Measurements from ENCODE around the gene PLEKHG4B.

Gene PLEKHG4B

DNA sequence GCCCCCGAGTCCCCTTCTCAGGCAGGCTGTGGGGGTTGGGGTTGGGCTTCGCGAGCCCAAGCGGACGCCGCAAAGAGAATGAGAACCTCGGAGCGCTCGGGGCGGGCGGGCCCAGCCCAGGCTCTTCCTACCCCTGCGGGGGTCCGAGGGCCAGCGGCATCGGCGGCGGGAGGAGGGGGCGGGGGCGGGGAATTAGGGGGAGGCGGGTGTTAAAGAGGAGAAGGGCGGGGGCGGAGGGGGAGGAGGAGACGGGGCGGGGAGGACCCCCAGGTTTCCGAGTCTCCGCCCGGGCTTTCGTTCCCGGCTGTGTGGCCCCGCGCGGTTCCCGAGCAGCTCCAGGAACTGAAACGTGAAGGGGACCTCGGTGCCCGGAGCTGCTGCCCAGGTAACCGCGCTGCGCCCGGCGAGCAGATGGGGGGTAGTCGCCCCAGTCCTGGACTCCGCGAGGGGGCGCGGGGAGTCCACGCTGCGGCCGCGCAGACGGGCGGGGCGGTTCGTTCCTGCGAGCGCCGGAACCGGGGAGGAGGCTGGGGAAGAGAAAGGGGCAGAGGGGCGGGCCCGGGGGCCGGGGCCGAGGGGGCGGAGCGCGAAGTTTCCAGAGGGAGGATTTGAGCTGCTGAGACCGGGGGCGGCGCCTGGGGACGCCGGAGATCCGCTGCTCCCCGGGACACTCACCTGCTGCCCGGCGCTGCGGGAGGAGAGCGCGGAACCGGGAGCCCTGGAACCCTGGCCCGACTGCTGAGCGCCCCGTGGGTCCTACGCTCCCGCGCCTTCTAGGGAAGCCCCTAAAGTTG is 38.4 kb upstream of the PLEKHG4B start:
- DNase-seq (no peak), ATAC-seq (ENCODE audit: insufficient read depth, low read depth) (no peak)
- H3K9ac ChIP-seq (ENCODE audit: low read depth, low read length): no peak overlapping the region
- H4K20me1 ChIP-seq (ENCODE audit: insufficient read depth, low read length): no peaks in the 10 kb centered on the region
- H3K9me3 ChIP-seq (ENCODE audit: insufficient read depth, low read length, severe bottlenecking): no peaks in the 10 kb centered on the region
- no peak overlapping the region for H3K4me3 ChIP-seq (ENCODE audit: low read depth in 1 of 2, low read length in 2 of 2)
- H3K36me3 ChIP-seq (ENCODE audit: insufficient read depth, low read length): no peaks in the 10 kb centered on the region
- H3K27me3 ChIP-seq (ENCODE audit: insufficient read depth, low read length, poor library complexity): no peaks in the 10 kb centered on the region
- TF ChIP-seq EZH2 (IDR thresholded peaks at IDR 0.05; ENCODE audit: borderline replicate concordance, low read depth, low read length, severe bottlenecking): no peak
- TF ChIP-seq, protein P1, sequence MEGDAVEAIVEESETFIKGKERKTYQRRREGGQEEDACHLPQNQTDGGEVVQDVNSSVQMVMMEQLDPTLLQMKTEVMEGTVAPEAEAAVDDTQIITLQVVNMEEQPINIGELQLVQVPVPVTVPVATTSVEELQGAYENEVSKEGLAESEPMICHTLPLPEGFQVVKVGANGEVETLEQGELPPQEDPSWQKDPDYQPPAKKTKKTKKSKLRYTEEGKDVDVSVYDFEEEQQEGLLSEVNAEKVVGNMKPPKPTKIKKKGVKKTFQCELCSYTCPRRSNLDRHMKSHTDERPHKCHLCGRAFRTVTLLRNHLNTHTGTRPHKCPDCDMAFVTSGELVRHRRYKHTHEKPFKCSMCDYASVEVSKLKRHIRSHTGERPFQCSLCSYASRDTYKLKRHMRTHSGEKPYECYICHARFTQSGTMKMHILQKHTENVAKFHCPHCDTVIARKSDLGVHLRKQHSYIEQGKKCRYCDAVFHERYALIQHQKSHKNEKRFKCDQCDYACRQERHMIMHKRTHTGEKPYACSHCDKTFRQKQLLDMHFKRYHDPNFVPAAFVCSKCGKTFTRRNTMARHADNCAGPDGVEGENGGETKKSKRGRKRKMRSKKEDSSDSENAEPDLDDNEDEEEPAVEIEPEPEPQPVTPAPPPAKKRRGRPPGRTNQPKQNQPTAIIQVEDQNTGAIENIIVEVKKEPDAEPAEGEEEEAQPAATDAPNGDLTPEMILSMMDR (IDR thresholded peaks at IDR 0.05; ENCODE audit: borderline replicate concordance, extremely low read depth, low read length, poor library complexity, severe bottlenecking): no peak
- H3K79me2 ChIP-seq (ENCODE audit: insufficient read depth, low read length): no peaks in the 10 kb centered on the region
- no peak overlapping the region for H3K27ac ChIP-seq (ENCODE audit: low read length)
- no peak overlapping the region for H2AFZ ChIP-seq (ENCODE audit: low read depth, low read length)
- no peak overlapping the region for H3K4me2 ChIP-seq (ENCODE audit: insufficient read depth, low read length)
- no peaks in the 10 kb centered on the region for H3K4me1 ChIP-seq (ENCODE audit: insufficient read depth, low read length)

DNA sequence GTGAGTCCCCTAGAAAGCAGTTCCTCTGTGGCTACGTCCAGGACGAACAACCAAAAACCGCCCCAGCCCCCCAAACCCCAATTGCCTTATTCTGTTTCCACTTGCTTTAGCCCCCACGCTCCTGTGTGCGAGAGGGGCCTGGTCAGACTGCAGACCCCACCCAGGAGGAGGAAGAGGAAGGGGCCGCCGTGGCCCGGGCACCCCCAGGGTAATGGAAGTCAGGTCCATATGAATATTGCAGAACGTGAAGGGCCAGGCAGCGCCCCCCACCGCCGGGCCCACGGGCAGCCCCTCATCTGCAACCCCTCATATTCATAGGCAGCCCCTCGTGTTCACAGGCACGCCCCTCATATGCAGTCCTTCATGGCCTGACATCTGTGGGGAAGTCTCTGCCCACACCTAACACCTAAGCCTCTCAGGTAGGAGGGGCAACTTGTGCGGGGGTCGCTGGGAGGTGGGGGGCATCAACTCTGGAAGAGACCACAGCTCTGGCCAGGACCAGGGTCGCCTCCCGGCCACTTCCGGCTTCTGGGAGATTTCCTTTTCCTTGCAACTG is 37.7 kb upstream of the PLEKHG4B start:
- Histone ChIP-seq H3K79me2 (ENCODE audit: insufficient read depth, low read length) (no peaks in the 10 kb centered on the region), H3K4me2 (ENCODE audit: insufficient read depth, low read length) (no peak overlapping the region), H3K27ac (ENCODE audit: low read length) (no peak overlapping the region), H3K9ac (ENCODE audit: low read depth, low read length) (no peak overlapping the region), H2AFZ (ENCODE audit: low read depth, low read length) (no peak overlapping the region), H3K36me3 (ENCODE audit: insufficient read depth, low read length) (no peaks in the 10 kb centered on the region), H4K20me1 (ENCODE audit: insufficient read depth, low read length) (no peaks in the 10 kb centered on the region), H3K27me3 (ENCODE audit: insufficient read depth, low read length, poor library complexity) (no peaks in the 10 kb centered on the region), H3K4me1 (ENCODE audit: insufficient read depth, low read length) (no peaks in the 10 kb centered on the region), H3K4me3 (ENCODE audit: low read depth in 1 of 2, low read length in 2 of 2) (no peak overlapping the region), H3K9me3 (ENCODE audit: insufficient read depth, low read length, severe bottlenecking) (no peaks in the 10 kb centered on the region)
- TF ChIP-seq EZH2 (IDR thresholded peaks at IDR 0.05; ENCODE audit: borderline replicate concordance, low read depth, low read length, severe bottlenecking): no peak
- DNase-seq (no peak), ATAC-seq (ENCODE audit: insufficient read depth, low read depth) (no peak)

DNA sequence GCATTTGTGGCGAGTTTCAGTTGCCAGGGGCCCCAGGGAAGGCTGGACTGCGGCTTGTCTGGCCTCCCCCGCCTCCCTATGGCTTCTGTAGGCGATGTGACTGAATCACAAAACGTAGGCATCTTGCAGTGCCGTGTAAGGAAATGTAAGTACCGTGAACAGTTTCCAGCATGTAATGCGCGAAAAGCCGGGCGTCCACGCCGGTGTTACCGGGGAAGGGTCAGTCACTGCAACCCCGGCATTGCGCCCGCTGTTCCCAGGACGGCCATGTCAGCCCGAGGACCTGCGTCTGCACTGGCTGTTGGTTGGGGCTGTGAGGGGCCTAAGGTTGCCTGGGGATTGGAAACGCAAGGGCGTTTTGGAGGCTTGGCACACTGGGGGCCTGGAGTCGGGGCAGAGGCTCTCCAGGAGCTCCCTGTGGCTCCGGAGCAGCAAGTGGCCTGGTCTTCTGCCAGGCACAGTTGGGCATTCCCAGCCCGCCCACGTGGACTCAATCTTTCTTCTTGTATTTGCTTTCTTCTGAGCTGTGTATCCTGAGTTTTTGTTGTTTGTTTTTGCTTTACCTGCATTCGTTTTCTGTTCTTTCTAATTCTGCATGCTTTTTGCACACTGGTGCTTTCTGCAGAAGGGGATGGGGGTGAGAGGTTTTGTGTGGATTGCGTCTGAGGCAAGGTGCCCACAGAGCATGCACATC is 36.9 kb upstream of the PLEKHG4B start:
- DNase-seq (no peak), ATAC-seq (ENCODE audit: insufficient read depth, low read depth) (no peak)
- Histone ChIP-seq H3K36me3 (ENCODE audit: insufficient read depth, low read length) (no peaks in the 10 kb centered on the region), H3K9me3 (ENCODE audit: insufficient read depth, low read length, severe bottlenecking) (no peaks in the 10 kb centered on the region), H3K27me3 (ENCODE audit: insufficient read depth, low read length, poor library complexity) (no peaks in the 10 kb centered on the region), H3K9ac (ENCODE audit: low read depth, low read length) (no peak overlapping the region), H3K4me3 (ENCODE audit: low read depth in 1 of 2, low read length in 2 of 2) (no peak overlapping the region), H3K4me2 (ENCODE audit: insufficient read depth, low read length) (no peak overlapping the region), H3K79me2 (ENCODE audit: insufficient read depth, low read length) (no peaks in the 10 kb centered on the region), H2AFZ (ENCODE audit: low read depth, low read length) (no peak overlapping the region), H3K27ac (ENCODE audit: low read length) (no peak overlapping the region), H3K4me1 (ENCODE audit: insufficient read depth, low read length) (no peaks in the 10 kb centered on the region), H4K20me1 (ENCODE audit: insufficient read depth, low read length) (no peaks in the 10 kb centered on the region)
- TF ChIP-seq EZH2 (IDR thresholded peaks at IDR 0.05; ENCODE audit: borderline replicate concordance, low read depth, low read length, severe bottlenecking): no peak
- TF ChIP-seq, protein P1 (IDR thresholded peaks at IDR 0.05; ENCODE audit: borderline replicate concordance, extremely low read depth, low read length, poor library complexity, severe bottlenecking): no peak
